OCI-LY3 (cell line): ENCODE data around the gene UFSP1.

ENCODE experiments used
- H2AFZ ChIP-seq: fragments of 200-600, 300-600 bp; shearing (Covaris generic); 2 replicates; pipeline ENCODE4 v1.6.0; 2014; ENCODE audit warnings: antibody characterized with exemption, low read depth, low read length
- H3K27ac ChIP-seq: fragments of 200-600, 300-600 bp; sonication (generic); 2 replicates; pipeline ENCODE4 v1.5.1; 2014; ENCODE audit warnings: mild to moderate bottlenecking, low read length, moderate library complexity, mixed read lengths
- H3K27me3 ChIP-seq: fragments of 200-600, 300-600 bp; sonication (generic); 2 replicates; pipeline ENCODE4 v1.6.1; 2014; ENCODE audit warnings: low read depth, low read length, mixed read lengths
- H3K36me3 ChIP-seq: fragments of 200-600, 300-600 bp; sonication (generic); replicated peaks from 2 replicates; pipeline ENCODE3; 2014; ENCODE audit warnings: low read depth, low read length, mixed read lengths
- H3K4me1 ChIP-seq: fragments of 300-600, 200-600 bp; sonication (generic); 2 replicates; pipeline ENCODE4 v1.6.1; 2014; ENCODE audit warnings: low read length, mixed read lengths
- H3K4me2 ChIP-seq: fragments of 200-600, 300-600 bp; sonication (generic); 2 replicates; pipeline ENCODE4 v1.6.1; 2014; ENCODE audit warnings: low read length, mixed read lengths
- H3K4me3 ChIP-seq: fragments of 300-600, 200-600 bp; sonication (generic); 2 replicates; pipeline ENCODE4 v1.5.1; 2014; ENCODE audit warnings: antibody characterized with exemption, mild to moderate bottlenecking, low read length, moderate library complexity
- H3K79me2 ChIP-seq: fragments of 300-600, 200-600 bp; shearing (Covaris generic); 2 replicates; pipeline ENCODE4 v1.6.1; 2014; ENCODE audit warnings: mild to moderate bottlenecking, low read length, mixed read lengths
- H3K9ac ChIP-seq: fragments of 300-600, 200-600 bp; shearing (Covaris generic); 2 replicates; pipeline ENCODE4 v1.6.0; 2014; ENCODE audit warnings: mild to moderate bottlenecking, low read length, moderate library complexity
- H3K9me3 ChIP-seq: fragments of 200-600, 300-600 bp; shearing (Covaris generic); 2 replicates; pipeline ENCODE4 v1.6.1; 2014; ENCODE audit warnings: low read length, mixed read lengths; ENCODE audit not compliant: insufficient read depth
- H4K20me1 ChIP-seq: fragments of 200-600, 300-600 bp; sonication (generic); 2 replicates; pipeline ENCODE4 v1.6.1; 2016; ENCODE audit warnings: low read length, mixed read lengths; ENCODE audit not compliant: insufficient read depth
- EZH2phosphoT487 ChIP-seq: fragments of 200-600 bp; shearing (Covaris generic); IDR thresholded peaks from 2 replicates; pipeline ENCODE4 v1.6.1; 2018; ENCODE audit warnings: antibody characterized with exemption, mixed run types, low read depth
- TF ChIP-seq, protein P1 (sequence below): fragments of 200-600, 300-600 bp; sonication (generic); IDR thresholded peaks from 2 replicates; pipeline ENCODE4 v1.5.1; 2014; ENCODE audit warnings: antibody characterized with exemption, low read length, low read depth

The UFSP1 gene

DNA sequence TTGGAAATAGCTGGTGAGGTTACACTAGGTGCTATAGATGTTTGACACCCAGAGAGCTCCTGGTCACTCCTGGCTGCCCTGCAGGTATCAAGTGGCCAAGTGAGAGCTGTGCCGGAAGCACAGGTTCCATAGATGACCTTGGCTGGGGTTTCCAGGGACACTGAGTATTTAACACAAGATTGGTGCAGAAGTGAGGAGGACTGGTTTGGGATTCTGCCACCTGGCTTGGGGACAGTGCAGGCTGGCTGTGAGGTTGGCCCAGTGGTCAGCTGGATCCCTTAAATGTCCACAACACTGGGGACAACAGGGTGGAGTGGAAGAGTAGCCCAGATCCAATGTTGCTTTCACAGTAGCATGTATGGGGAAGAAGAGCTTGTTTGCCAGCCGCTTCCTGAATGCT lies 11.5 kb upstream of the UFSP1 start:
- no peaks in the 10 kb centered on the region for H3K36me3 ChIP-seq
- no peak overlapping the region for H3K9ac ChIP-seq
- no peaks in the 10 kb centered on the region for H3K9me3 ChIP-seq
- H3K4me3 ChIP-seq: no peak overlapping the region
- no peak overlapping the region for H3K4me2 ChIP-seq
- no peaks in the 10 kb centered on the region for H3K4me1 ChIP-seq
- H3K27me3 ChIP-seq: peaks cover 2% of the 10 kb centered on the region; the same call in 1 of the 2 replicates
- H3K27ac ChIP-seq: no peak overlapping the region
- H4K20me1 ChIP-seq: no peaks in the 10 kb centered on the region
- no peak overlapping the region for H2AFZ ChIP-seq
- TF ChIP-seq, protein P1, sequence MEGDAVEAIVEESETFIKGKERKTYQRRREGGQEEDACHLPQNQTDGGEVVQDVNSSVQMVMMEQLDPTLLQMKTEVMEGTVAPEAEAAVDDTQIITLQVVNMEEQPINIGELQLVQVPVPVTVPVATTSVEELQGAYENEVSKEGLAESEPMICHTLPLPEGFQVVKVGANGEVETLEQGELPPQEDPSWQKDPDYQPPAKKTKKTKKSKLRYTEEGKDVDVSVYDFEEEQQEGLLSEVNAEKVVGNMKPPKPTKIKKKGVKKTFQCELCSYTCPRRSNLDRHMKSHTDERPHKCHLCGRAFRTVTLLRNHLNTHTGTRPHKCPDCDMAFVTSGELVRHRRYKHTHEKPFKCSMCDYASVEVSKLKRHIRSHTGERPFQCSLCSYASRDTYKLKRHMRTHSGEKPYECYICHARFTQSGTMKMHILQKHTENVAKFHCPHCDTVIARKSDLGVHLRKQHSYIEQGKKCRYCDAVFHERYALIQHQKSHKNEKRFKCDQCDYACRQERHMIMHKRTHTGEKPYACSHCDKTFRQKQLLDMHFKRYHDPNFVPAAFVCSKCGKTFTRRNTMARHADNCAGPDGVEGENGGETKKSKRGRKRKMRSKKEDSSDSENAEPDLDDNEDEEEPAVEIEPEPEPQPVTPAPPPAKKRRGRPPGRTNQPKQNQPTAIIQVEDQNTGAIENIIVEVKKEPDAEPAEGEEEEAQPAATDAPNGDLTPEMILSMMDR: no peak
- no peak for TF ChIP-seq EZH2phosphoT487
- no peaks in the 10 kb centered on the region for H3K79me2 ChIP-seq

GRCh38 chr7:100899432-100899831 lies 9.9 kb upstream of the UFSP1 start:
- Histone ChIP-seq H2AFZ (no peak overlapping the region), H3K27ac (no peak overlapping the region), H4K20me1 (no peaks in the 10 kb centered on the region), H3K4me1 (peaks cover 4% of the 10 kb centered on the region; the same call in 1 of the 2 replicates), H3K79me2 (no peaks in the 10 kb centered on the region), H3K9ac (no peak overlapping the region), H3K36me3 (no peaks in the 10 kb centered on the region), H3K27me3 (peaks cover 2% of the 10 kb centered on the region; the same call in 1 of the 2 replicates), H3K9me3 (no peaks in the 10 kb centered on the region), H3K4me2 (no peak overlapping the region), H3K4me3 (no peak overlapping the region)
- TF ChIP-seq, protein P1: no peak
- TF ChIP-seq EZH2phosphoT487: no peak

GRCh38 chr7:100897772-100898454 lies 8.4 kb upstream of the UFSP1 start:
- Histone ChIP-seq H3K9me3 (no peaks in the 10 kb centered on the region), H3K27ac (no peak overlapping the region), H4K20me1 (no peaks in the 10 kb centered on the region), H3K4me3 (no peak overlapping the region), H3K79me2 (no peaks in the 10 kb centered on the region), H3K36me3 (no peaks in the 10 kb centered on the region), H3K9ac (no peak overlapping the region), H3K4me1 (peaks cover 4% of the 10 kb centered on the region; the same call in 1 of the 2 replicates), H2AFZ (no peak overlapping the region), H3K4me2 (no peak overlapping the region), H3K27me3 (peaks cover 2% of the 10 kb centered on the region; the same call in 1 of the 2 replicates)
- TF ChIP-seq, protein P1: no peak
- TF ChIP-seq EZH2phosphoT487: no peak

DNA sequence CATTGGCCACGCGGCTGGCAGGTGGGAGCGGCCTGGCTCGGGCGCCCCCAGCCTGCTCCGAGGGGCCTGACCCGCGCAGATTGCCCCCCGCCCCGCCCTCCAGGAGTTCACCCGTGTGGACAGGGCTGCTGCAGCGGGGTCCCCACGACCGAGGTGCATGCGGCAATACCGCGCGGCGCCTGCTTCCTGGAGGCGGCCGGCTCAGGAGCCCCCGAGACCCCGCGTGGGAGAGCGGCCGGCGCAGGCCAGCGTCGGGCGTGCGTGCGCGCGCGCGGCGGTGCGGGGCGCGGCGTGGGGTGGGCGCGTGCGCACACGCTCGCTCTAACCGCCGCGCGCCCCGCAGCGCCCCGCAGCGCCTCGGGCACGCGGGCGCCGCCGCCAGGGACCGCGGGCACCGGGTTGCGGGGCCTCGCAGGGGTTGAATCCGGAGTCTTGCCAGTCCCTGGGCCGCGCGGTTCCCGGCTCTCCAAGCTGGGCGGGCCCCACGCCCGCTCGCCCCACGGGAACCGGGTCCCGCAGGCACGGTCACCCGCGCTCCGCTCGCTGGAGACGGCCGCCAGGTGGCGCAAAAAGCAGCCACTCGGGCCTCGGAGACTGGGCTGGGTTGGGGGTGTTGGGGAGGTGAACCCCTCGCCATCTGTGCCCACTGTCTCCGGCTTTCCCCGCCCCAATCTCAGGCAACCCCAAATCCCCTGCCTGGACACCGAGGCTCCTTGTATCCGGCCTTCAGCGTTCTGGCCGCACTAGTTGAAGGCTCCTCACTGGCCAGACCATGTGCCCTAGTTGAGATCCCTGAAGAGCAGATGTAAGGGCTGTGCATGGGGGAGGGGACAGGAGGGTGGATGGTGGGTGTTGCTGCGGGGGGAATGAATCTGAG lies 7.5 kb upstream of the UFSP1 start:
- no peaks in the 10 kb centered on the region for H3K79me2 ChIP-seq
- no peaks in the 10 kb centered on the region for H3K9me3 ChIP-seq
- no peak overlapping the region for H3K27ac ChIP-seq
- H3K4me3 ChIP-seq: no peak overlapping the region
- H4K20me1 ChIP-seq: no peaks in the 10 kb centered on the region
- peaks cover 2% of the 10 kb centered on the region; the same call in 1 of the 2 replicates for H3K27me3 ChIP-seq
- H3K4me1 ChIP-seq: peaks cover 4% of the 10 kb centered on the region; the same call in 1 of the 2 replicates
- H3K9ac ChIP-seq: no peak overlapping the region
- no peak overlapping the region for H3K4me2 ChIP-seq
- H3K36me3 ChIP-seq: no peaks in the 10 kb centered on the region
- H2AFZ ChIP-seq: no peak overlapping the region
- TF ChIP-seq EZH2phosphoT487: no peak
- TF ChIP-seq, protein P1: peak; percentile 52
